Heart left ventricle (tissue), 16 donors: ENCODE results near the gene SLC39A5. TPM values are rescaled to one million over a fixed set of nuclear protein-coding genes. Genes with fewer than 3 reads are reported as not detected.

Source experiments
- ATAC-seq, 4 donors: fragments of 200-7000 bp; cut with Tn5 transposase; one replicate each; pipeline ENCODE4 v1.9.1; 2020 to 2022; ENCODE audit warnings: moderate library complexity in 4 of 4, mild to moderate bottlenecking in 3 of 4, moderate number of reproducible peaks in 1 of 4
- DNase-seq, 5 donors: peaks; one replicate each; pipeline ENCODE4 v3.0.0-alpha.2; 2020
- H3K27ac ChIP-seq, 12 donors: fragments of 200-600 bp; sonication (generic) in 4 of 12; one replicate each; pipeline versions ENCODE4 v1.5.0 to v1.8.0; 2016 to 2022; ENCODE audit warnings: mild to moderate bottlenecking in 2 of 12
- H3K27me3 ChIP-seq, 9 donors: fragments of 200-600 bp; sonication (generic) in 2 of 9; one replicate each; pipeline versions ENCODE4 v1.5.1 to v1.8.0; 2016 to 2022; ENCODE audit warnings: mild to moderate bottlenecking in 3 of 9
- H3K36me3 ChIP-seq, 9 donors: fragments of 200-600 bp; sonication (generic) in 2 of 9; one replicate each; pipeline versions ENCODE4 v1.5.0 to v1.8.0; 2018 to 2022; ENCODE audit warnings: mild to moderate bottlenecking in 2 of 9
- H3K4me1 ChIP-seq, 12 donors: fragments of 200-600 bp; sonication (generic) in 4 of 12; one replicate each; pipeline versions ENCODE4 v1.5.0 to v1.8.0; 2016 to 2022; ENCODE audit warnings: mild to moderate bottlenecking in 3 of 12
- H3K4me3 ChIP-seq, 12 donors: fragments of 200-600 bp; sonication (generic) in 4 of 12; one replicate each; pipeline versions ENCODE4 v1.5.0 to v1.8.0; 2017 to 2022; ENCODE audit warnings: mild to moderate bottlenecking in 9 of 12, moderate library complexity in 4 of 12
- H3K9me3 ChIP-seq, 12 donors: fragments of 200-600 bp; sonication (generic) in 4 of 12; one replicate each; pipeline versions ENCODE4 v1.5.0 to v1.8.0; 2016 to 2022; ENCODE audit warnings: mild to moderate bottlenecking in 1 of 12
- POLR2A ChIP-seq, 2 donors: fragments of 450-650 bp; IDR thresholded peaks; one replicate each; pipeline ENCODE4 v1.6.1; 2017; ENCODE audit warnings: antibody characterized with exemption in 2 of 2, mild to moderate bottlenecking in 2 of 2, moderate library complexity in 2 of 2
- WGBS, 4 donors: extraction: QIAGEN DNeasy Blood & Tissue Kit in 2 of 4; methylation state at CpG; one replicate each; pipeline versions ENCODE4 v1.1.5 to v1.1.7; 2013 to 2018; 5-methylcytosine and 5-hydroxymethylcytosine counted together
- intact Hi-C, 10 donors: fragments of 100-400 bp; cut with DNase I; formaldehyde crosslinking; loops; one replicate each; pipeline versions ENCODE4 v1.11.1 to v1.14.2; 2022
- polyA plus RNA-seq, 2 donors: library from polyadenylated mRNA; stranded (reverse); fragments of 200-250 nt; gene quantifications; one replicate each; pipeline ENCODE4 v1.2.3, GENCODE V29; 2013
- total RNA-seq, 9 donors: library from RNA; depleted of rRNA in 2 of 9; stranded (reverse); fragments of >200 nt in 2 of 9; fragmentation: NEBNext Ultra II Directional in 3 of 9; extraction: Animal tissue kit (Norgen Biotek cat#: 25700) in 3 of 9; gene quantifications; one replicate each; pipeline versions ENCODE4 v1.1.0 to v1.2.4, GENCODE V29; 2016 to 2023
- TF ChIP-seq, protein P1 (sequence below), 12 donors: fragments of 200-600 bp; sonication (generic) in 4 of 12; IDR thresholded peaks; one replicate each; pipeline versions ENCODE4 v1.5.0 to v1.8.0; 2018 to 2022; ENCODE audit warnings: antibody characterized with exemption in 12 of 12, mild to moderate bottlenecking in 5 of 12
- donor health status: ischemic (EF 13 %, LVEDD 7.1; RV severe dilation, severe dysfunction).
- donor health status: healthy with polysubstance abuse.
- donor health status: DM: no; HTN: yes; CAD: no.
- donor health status: DM: no; HTN: no; CAD: no.
- donor health status: ischemic (EF 25% LVEDD 6.9; RV normal size, moderate dysfunction).
- donor health status: ischemic (EF 25% LVEDD 5.7; RV mildly dilated, moderate dysfunction).
- donor health status: healthy.
- donor health status: DM: yes; HTN: yes; CAD: no.
- donor health status: ischemic (EF 35%, LVEDD 5.7; RV mildly dilated, moderate dysfunction).
- donor health status: nonischemic (EF 11% LVEDD 7.7; RV severe dilation, severe dysfunction).
- donor health status: DM: yes; HTN: yes; CAD: no.
- donor health status: PGD.
- donor health status: ischemic (EF 29% LVEDD 5.4; RV normal size, mild dysfunction).
- donor health status: nonischemic (EF 23%, LVEDD 6.1; RV moderate dilation, normal function).

Gene SLC39A5
- total and polyA plus RNA-seq, 11 donors = 0.12 TPM; not detected in 10

DNA sequence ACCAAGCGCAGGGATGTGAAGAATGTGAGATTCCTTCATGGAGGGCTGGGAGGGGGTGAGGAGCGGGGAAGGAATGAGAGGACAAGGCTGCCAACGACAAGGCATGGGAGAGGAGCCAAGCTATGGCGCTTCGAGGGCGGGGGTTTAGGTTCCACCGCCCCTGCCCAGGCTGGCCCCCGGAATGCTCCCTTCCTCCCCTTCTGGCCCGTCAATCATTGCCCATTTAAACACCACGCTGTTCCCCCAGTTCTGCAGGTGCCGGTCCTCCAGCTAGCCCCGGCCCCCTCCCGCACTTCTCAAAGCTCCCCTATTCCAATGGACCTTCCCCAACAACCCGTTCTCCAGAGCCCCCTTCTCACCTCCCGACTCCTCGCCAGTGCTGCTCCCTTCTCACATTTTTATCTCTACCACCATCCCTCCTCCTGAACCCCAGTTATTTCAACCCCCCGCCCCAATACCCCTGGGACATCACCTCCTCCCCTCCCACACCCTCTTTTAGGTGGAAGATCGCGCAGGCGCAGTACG is 8.6 kb upstream of the SLC39A5 start:
- intact Hi-C loops = loop anchor here in 6 of 10 donors (5.0 to 10.0 kb wide), 4 partner anchors 34 to 244 kb away; partner anchors contain the start of genes ANKRD52 (in 4 of the 6), ESYT1 (in 1 of the 6), SMARCC2 (in 1 of the 6) and SPRYD4 (in 1 of the 6)

GRCh38 chr12:56221757-56222530 is 7.9 kb upstream of the SLC39A5 start, which contains the start of gene RNF41:
Gene RNF41, minus strand, starts transcription at chr12:56221922. Its CDS starts 7,875 bp downstream, at chr12:56214047.
- H3K36me3 ChIP-seq = peaks cover 0 to 11% (median 4%) of the 10 kb centered on the region in 9 donors
- DNase-seq = peak; percentile 97 to 98 (median 98)
- H3K27me3 ChIP-seq = no peaks in the 10 kb centered on the region
- peak; percentile 82 to 96 for TF ChIP-seq POLR2A (IDR thresholded peaks at IDR 0.05)
- TF ChIP-seq, protein P1, sequence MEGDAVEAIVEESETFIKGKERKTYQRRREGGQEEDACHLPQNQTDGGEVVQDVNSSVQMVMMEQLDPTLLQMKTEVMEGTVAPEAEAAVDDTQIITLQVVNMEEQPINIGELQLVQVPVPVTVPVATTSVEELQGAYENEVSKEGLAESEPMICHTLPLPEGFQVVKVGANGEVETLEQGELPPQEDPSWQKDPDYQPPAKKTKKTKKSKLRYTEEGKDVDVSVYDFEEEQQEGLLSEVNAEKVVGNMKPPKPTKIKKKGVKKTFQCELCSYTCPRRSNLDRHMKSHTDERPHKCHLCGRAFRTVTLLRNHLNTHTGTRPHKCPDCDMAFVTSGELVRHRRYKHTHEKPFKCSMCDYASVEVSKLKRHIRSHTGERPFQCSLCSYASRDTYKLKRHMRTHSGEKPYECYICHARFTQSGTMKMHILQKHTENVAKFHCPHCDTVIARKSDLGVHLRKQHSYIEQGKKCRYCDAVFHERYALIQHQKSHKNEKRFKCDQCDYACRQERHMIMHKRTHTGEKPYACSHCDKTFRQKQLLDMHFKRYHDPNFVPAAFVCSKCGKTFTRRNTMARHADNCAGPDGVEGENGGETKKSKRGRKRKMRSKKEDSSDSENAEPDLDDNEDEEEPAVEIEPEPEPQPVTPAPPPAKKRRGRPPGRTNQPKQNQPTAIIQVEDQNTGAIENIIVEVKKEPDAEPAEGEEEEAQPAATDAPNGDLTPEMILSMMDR (IDR thresholded peaks at IDR 0.05) = peak in 3 of 12 donors; percentile 25 to 30 (median 30)
- peak within 1 kb of the TSS; percentile 86 to 99 (median 96) for H3K27ac ChIP-seq
- WGBS, 4 donors = 0 to 1% (median 1%) methylated on average over 38 to 42 of the region's 42 CpGs
- H3K9me3 ChIP-seq = no peaks in the 10 kb centered on the region
- ATAC-seq = peak; percentile 91 to 94 (median 94)
- peak within 1 kb of the TSS; percentile 56 to 95 (median 76) for H3K4me3 ChIP-seq
- intact Hi-C loops = loop anchor here in 7 of 10 donors (2.0 to 10.0 kb wide), 6 partner anchors 35 to 243 kb away; partner anchors contain the start of genes ANKRD52 (in 4 of the 7), ZC3H10 (in 2 of the 7), CS (in 1 of the 7) and ESYT1 (in 1 of the 7)
- peaks cover 8 to 52% (median 41%) of the 10 kb centered on the region in 12 donors for H3K4me1 ChIP-seq

More for the DNA sequence above, 8.6 kb upstream of the SLC39A5 start:
- Histone ChIP-seq H3K27me3 (no peaks in the 10 kb centered on the region), H3K27ac (peak overlapping the region; percentile 86 to 99 (median 96)), H3K9me3 (no peaks in the 10 kb centered on the region), H3K36me3 (peaks cover 0 to 17% (median 8%) of the 10 kb centered on the region in 9 donors), H3K4me3 (peak overlapping the region; percentile 56 to 95 (median 76)), H3K4me1 (peaks cover 8 to 52% (median 41%) of the 10 kb centered on the region in 12 donors)
- DNase-seq = peak; percentile 53 to 78 (median 68)
- peak; percentile 8 to 38 (median 21) for ATAC-seq
- 0 to 1% (median 1%) methylated on average over 21 of the region's 21 CpGs for WGBS, 4 donors
- TF ChIP-seq POLR2A (IDR thresholded peaks at IDR 0.05) = no peak
- TF ChIP-seq, protein P1 (IDR thresholded peaks at IDR 0.05) = no peak

DNA sequence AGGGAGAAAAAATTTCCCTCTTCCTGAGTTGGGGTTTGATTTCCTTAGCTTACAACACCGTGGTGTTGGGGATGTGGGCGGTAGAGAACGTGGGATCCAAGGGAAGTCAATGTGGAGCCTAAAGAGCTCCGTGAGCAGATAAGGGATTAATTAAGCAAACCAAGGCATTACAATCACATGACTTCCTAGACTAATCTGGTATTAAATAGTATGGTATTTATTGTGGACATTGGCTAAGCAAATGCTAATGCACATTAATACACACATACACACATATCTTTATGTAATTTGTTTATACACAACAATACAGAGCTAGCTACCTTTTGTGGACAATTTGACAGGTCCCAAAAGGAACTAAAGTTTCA is 7.3 kb upstream of the SLC39A5 start:
- Histone ChIP-seq H3K27ac (peak overlapping the region; percentile 86 to 99 (median 96)), H3K4me3 (peak overlapping the region; percentile 56 to 95 (median 76)), H3K27me3 (no peaks in the 10 kb centered on the region), H3K4me1 (peaks cover 8 to 52% (median 41%) of the 10 kb centered on the region in 12 donors), H3K9me3 (no peaks in the 10 kb centered on the region), H3K36me3 (peaks cover 0 to 10% (median 4%) of the 10 kb centered on the region in 9 donors)
- DNase-seq = no peak
- intact Hi-C loops = loop anchor here in 7 of 10 donors (2.0 to 10.0 kb wide), 6 partner anchors 35 to 242 kb away; partner anchors contain the start of genes ANKRD52 (in 4 of the 7), ZC3H10 (in 2 of the 7), CS (in 1 of the 7) and ESYT1 (in 1 of the 7)
- WGBS, 4 donors = 3 to 8% (median 6%) methylated on average over 4 of the region's 4 CpGs
- no peak for TF ChIP-seq POLR2A (IDR thresholded peaks at IDR 0.05)
- TF ChIP-seq, protein P1 (IDR thresholded peaks at IDR 0.05) = peak in 1 of 12 donors; percentile 2
- ATAC-seq = no peak
